CD4-positive, alpha-beta T cell treated with Interleukin-6 at 100 ng/mL for 8 hours (primary cell): Measurements from ENCODE around the gene ZNF223.

Experiments
- DNase-seq: peaks from one replicate; pipeline ENCODE4 v3.0.0-alpha.2; 2020; ENCODE audit warnings: mixed read lengths, low spot score

Gene ZNF223

GRCh38 chr19:44071824-44072542 is 20.1 kb downstream of the ZNF223 start, which contains the start of gene ZNF284:
TSS of gene ZNF284 (plus strand) at chr19:44072159. CDS start at chr19:44076390, 4,231 bp downstream.
- DNase-seq: peak; percentile 90

GRCh38 chr19:44072543-44073401 is 20.9 kb downstream of the ZNF223 start:
- no peak for DNase-seq

GRCh38 chr19:44076325-44076724 is 24.5 kb downstream of the ZNF223 start:
- no peak for DNase-seq

- no peak for DNase-seq
Measured at GRCh38 chr19:44092108-44092507, 40.3 kb downstream of the ZNF223 start.

GRCh38 chr19:44093931-44094765 is 42.3 kb downstream of the ZNF223 start, which contains the start of gene ZNF224:
TSS of gene ZNF224 (plus strand) at chr19:44094361. CDS start at chr19:44097874, 3,513 bp downstream.
- peak; percentile 84 for DNase-seq

GRCh38 chr19:44107751-44108150 is 55.9 kb downstream of the ZNF223 start:
- DNase-seq: no peak

GRCh38 chr19:44109458-44109857 is 57.6 kb downstream of the ZNF223 start:
- DNase-seq: no peak

GRCh38 chr19:44111910-44112463 is 60.2 kb downstream of the ZNF223 start:
- no peak for DNase-seq

- no peak for DNase-seq
Measured at GRCh38 chr19:44112802-44113137, 60.9 kb downstream of the ZNF223 start.

- DNase-seq: peak; percentile 91
Measured at GRCh38 chr19:44113138-44113783, 61.4 kb downstream of the ZNF223 start, which contains the start of gene ZNF225. TSS of gene ZNF225 (plus strand) at chr19:44113399. CDS start at chr19:44115828, 2,429 bp downstream.

GRCh38 chr19:44113784-44114390 is 62.1 kb downstream of the ZNF223 start:
- no peak for DNase-seq
